Skeletal muscle satellite cell (primary cell): Measurements from ENCODE around the gene SH3PXD2A.
"Not testable (repeated sequence)": the region's sequence is repeated elsewhere in the genome, so short reads cannot be mapped to it uniquely, and the experiment has no call there.

Experiments used
- H3K27me3 ChIP-seq: 2 replicates; pipeline ENCODE4 v1.7.0; 2013; ENCODE audit warnings: low read length; ENCODE audit not compliant: control insufficient read depth, insufficient read depth
- H3K36me3 ChIP-seq: 2 replicates; pipeline ENCODE4 v1.7.0; 2013; ENCODE audit warnings: mild to moderate bottlenecking, control low read depth, low read length; ENCODE audit not compliant: insufficient read depth
- H3K4me1 ChIP-seq: 2 replicates; pipeline ENCODE4 v1.7.0; 2013; ENCODE audit warnings: low read length; ENCODE audit not compliant: control insufficient read depth, insufficient read depth
- H3K4me2 ChIP-seq: 2 replicates; pipeline ENCODE4 v1.7.0; 2013; ENCODE audit warnings: mild to moderate bottlenecking, low read length
- H3K4me3 ChIP-seq: 2 replicates; pipeline ENCODE4 v1.7.0; 2013; ENCODE audit warnings: low read length
- H3K9ac ChIP-seq: 2 replicates; pipeline ENCODE4 v1.7.0; 2013; ENCODE audit warnings: mild to moderate bottlenecking, low read depth, low read length, moderate library complexity
- H3K9me3 ChIP-seq: replicated peaks from 2 replicates; pipeline ENCODE4 v1.7.0; 2013; ENCODE audit warnings: mild to moderate bottlenecking, control low read depth, low read length

The SH3PXD2A gene

GRCh38 chr10:103731026-103731425 is 124.3 kb downstream of the SH3PXD2A start:
- H3K27me3 ChIP-seq, H3K4me2 ChIP-seq, H3K4me3 ChIP-seq, H3K4me1 ChIP-seq, H3K36me3 ChIP-seq, H3K9me3 ChIP-seq, H3K9ac ChIP-seq: not testable (repeated sequence)

GRCh38 chr10:103729851-103730250 is 125.5 kb downstream of the SH3PXD2A start:
- Histone ChIP-seq H3K4me3 (no peak overlapping the region), H3K27me3 (no peaks in the 10 kb centered on the region), H3K9ac (no peak overlapping the region), H3K9me3 (no peaks in the 10 kb centered on the region), H3K36me3 (no peaks in the 10 kb centered on the region), H3K4me1 (peaks cover 5% of the 10 kb centered on the region), H3K4me2 (no peak overlapping the region)

GRCh38 chr10:103727991-103728689 is 127.2 kb downstream of the SH3PXD2A start:
- H3K4me2 ChIP-seq: no peak overlapping the region
- no peaks in the 10 kb centered on the region for H3K27me3 ChIP-seq
- H3K4me1 ChIP-seq: peaks cover 5% of the 10 kb centered on the region
- H3K4me3 ChIP-seq: no peak overlapping the region
- no peaks in the 10 kb centered on the region for H3K9me3 ChIP-seq
- H3K9ac ChIP-seq: no peak overlapping the region
- peaks cover 9% of the 10 kb centered on the region for H3K36me3 ChIP-seq

GRCh38 chr10:103727546-103727963 is 127.8 kb downstream of the SH3PXD2A start:
- H3K9ac ChIP-seq: no peak overlapping the region
- no peak overlapping the region for H3K4me2 ChIP-seq
- peaks cover 5% of the 10 kb centered on the region for H3K4me1 ChIP-seq
- no peaks in the 10 kb centered on the region for H3K27me3 ChIP-seq
- H3K9me3 ChIP-seq: no peaks in the 10 kb centered on the region
- peaks cover 10% of the 10 kb centered on the region for H3K36me3 ChIP-seq
- no peak overlapping the region for H3K4me3 ChIP-seq

GRCh38 chr10:103726637-103727036 is 128.7 kb downstream of the SH3PXD2A start:
- Histone ChIP-seq H3K4me3 (no peak overlapping the region), H3K4me2 (no peak overlapping the region), H3K9ac (no peak overlapping the region), H3K4me1 (peaks cover under 1% of the 10 kb centered on the region), H3K9me3 (no peaks in the 10 kb centered on the region), H3K36me3 (peaks cover 12% of the 10 kb centered on the region), H3K27me3 (no peaks in the 10 kb centered on the region)

- no peaks in the 10 kb centered on the region for H3K9me3 ChIP-seq
These were observed 130.1 kb downstream of the SH3PXD2A start for GRCh38 chr10:103725242-103725641.

GRCh38 chr10:103724771-103725170 is 130.6 kb downstream of the SH3PXD2A start:
- Histone ChIP-seq H3K4me2 (no peak overlapping the region), H3K27me3 (no peaks in the 10 kb centered on the region), H3K36me3 (peaks cover 14% of the 10 kb centered on the region), H3K9me3 (no peaks in the 10 kb centered on the region), H3K4me1 (no peaks in the 10 kb centered on the region), H3K9ac (no peak overlapping the region), H3K4me3 (no peak overlapping the region)

More at GRCh38 chr10:103725242-103725641, 130.1 kb downstream of the SH3PXD2A start:
- Histone ChIP-seq H3K9ac (no peak overlapping the region), H3K4me3 (no peak overlapping the region), H3K4me1 (no peaks in the 10 kb centered on the region), H3K27me3 (no peaks in the 10 kb centered on the region), H3K36me3 (peaks cover 14% of the 10 kb centered on the region), H3K4me2 (no peak overlapping the region)

- Histone ChIP-seq H3K4me2 (no peak overlapping the region), H3K27me3 (no peaks in the 10 kb centered on the region), H3K36me3 (peaks cover 15% of the 10 kb centered on the region)
These were observed 131.3 kb downstream of the SH3PXD2A start for GRCh38 chr10:103724074-103724473.

GRCh38 chr10:103723557-103723956 is 131.8 kb downstream of the SH3PXD2A start:
- H3K9me3 ChIP-seq: no peaks in the 10 kb centered on the region

More at GRCh38 chr10:103724074-103724473, 131.3 kb downstream of the SH3PXD2A start:
- Histone ChIP-seq H3K9ac (no peak overlapping the region), H3K4me3 (no peak overlapping the region), H3K9me3 (no peaks in the 10 kb centered on the region), H3K4me1 (no peaks in the 10 kb centered on the region)

GRCh38 chr10:103722632-103723031 is 132.7 kb downstream of the SH3PXD2A start:
- Histone ChIP-seq H3K27me3 (no peaks in the 10 kb centered on the region), H3K4me1 (no peaks in the 10 kb centered on the region), H3K4me3 (no peak overlapping the region), H3K9me3 (no peaks in the 10 kb centered on the region), H3K36me3 (peaks cover 17% of the 10 kb centered on the region), H3K4me2 (no peak overlapping the region), H3K9ac (no peak overlapping the region)

More at GRCh38 chr10:103723557-103723956, 131.8 kb downstream of the SH3PXD2A start:
- no peak overlapping the region for H3K9ac ChIP-seq
- H3K4me3 ChIP-seq: no peak overlapping the region
- H3K4me2 ChIP-seq: no peak overlapping the region
- H3K36me3 ChIP-seq: peaks cover 17% of the 10 kb centered on the region
- no peaks in the 10 kb centered on the region for H3K27me3 ChIP-seq
- no peaks in the 10 kb centered on the region for H3K4me1 ChIP-seq

- peaks cover 4% of the 10 kb centered on the region for H3K4me1 ChIP-seq
- peaks cover 17% of the 10 kb centered on the region for H3K36me3 ChIP-seq
These were observed 134.4 kb downstream of the SH3PXD2A start for GRCh38 chr10:103720964-103721335.

GRCh38 chr10:103720328-103720963 is 134.9 kb downstream of the SH3PXD2A start:
- Histone ChIP-seq H3K4me1 (peaks cover 9% of the 10 kb centered on the region), H3K27me3 (no peaks in the 10 kb centered on the region), H3K4me2 (no peak overlapping the region), H3K4me3 (no peak overlapping the region), H3K9ac (no peak overlapping the region), H3K9me3 (no peaks in the 10 kb centered on the region), H3K36me3 (peaks cover 17% of the 10 kb centered on the region)

More at GRCh38 chr10:103720964-103721335, 134.4 kb downstream of the SH3PXD2A start:
- no peak overlapping the region for H3K4me3 ChIP-seq
- no peak overlapping the region for H3K9ac ChIP-seq
- H3K4me2 ChIP-seq: no peak overlapping the region
- no peaks in the 10 kb centered on the region for H3K9me3 ChIP-seq
- no peaks in the 10 kb centered on the region for H3K27me3 ChIP-seq
